ENCODE results near the gene SMIM20.

Gene SMIM20

DNA sequence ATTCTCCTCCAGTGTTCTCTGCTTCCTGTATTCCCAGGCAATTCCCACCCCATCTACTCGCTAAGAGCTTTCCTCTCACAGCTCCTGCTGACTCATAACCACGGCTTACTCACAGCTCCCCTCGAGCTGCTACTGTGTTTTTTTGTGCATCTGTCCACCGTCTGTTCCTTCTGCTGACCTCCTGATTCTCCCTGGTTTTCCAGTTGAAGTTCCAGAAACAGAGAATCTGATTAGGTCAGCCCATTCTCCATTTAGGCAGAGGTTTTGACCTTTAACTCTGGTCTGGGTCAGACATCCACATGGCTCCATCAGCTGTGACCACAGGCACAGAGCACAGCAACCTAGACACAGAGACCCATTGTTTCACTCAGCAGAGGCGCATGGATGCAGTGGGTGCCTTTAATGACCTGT is 5.5 kb upstream of the SMIM20 start:
- TF ChIP-seq GATA3 (IDR thresholded peaks at IDR 0.05; ENCODE audit: low read depth, low read length) = no peak
- no peak for TF ChIP-seq GATA2 (IDR thresholded peaks at IDR 0.05; ENCODE audit: low read depth, low read length)

DNA sequence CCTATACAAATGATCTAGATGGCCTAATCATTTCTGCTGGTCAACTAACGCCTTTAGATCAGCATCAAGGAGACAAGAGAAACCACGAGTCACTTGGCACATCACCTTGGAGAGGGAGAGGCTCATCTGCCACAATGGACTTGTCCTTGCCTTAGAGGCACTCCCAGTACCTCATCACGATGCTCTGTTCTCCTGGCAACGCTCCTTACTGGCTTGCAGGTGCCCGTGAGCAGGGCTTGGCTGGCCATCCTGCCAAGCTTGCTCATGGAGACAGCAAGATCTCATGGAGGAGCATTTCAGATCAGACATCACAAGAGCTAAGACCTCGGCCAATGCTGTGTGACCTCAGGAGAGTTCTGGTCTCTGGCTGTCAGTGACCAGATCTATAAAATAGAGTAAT is 2.7 kb upstream of the SMIM20 start:
- TF ChIP-seq GATA2 (IDR thresholded peaks at IDR 0.05; ENCODE audit: low read depth, low read length) (no peak), GATA3 (IDR thresholded peaks at IDR 0.05; ENCODE audit: low read depth, low read length) (no peak)

DNA sequence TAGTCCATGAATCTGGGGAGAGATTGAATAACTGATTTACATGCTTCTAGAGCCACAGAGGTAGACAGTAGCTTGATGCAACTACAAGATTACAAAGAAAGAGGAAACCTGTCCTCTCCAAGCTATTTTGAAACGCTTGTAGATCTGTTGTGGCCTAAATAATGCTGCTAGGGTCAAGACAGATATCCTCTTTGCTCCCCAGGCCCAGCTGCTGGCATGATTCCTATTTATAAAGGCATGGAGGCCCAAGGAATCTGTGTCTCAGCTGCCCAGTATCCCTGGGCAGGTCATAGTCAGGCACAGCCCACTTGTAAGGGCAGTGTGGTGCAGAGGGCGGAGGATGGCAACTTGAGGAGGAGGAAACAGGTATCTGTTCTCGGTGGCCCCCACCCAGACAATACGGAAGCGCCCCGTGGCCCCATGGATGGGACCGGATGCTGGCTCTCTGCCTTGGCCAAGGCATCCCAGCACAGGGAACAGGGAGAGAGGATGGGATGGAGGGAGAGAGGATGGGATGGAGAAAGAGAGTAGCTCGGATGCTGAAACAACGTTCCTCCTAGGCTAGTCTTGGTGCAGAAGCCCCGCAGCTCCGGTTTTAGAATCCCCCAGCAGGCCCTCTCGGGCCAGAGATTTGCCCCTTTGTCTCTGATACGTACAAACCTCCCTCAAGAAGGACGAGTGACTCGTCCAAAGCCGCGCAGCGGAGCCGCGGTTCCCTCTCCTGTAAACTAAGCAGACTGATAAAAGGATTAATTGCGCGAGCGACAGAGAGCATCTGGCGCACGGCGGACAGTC is 767 bp upstream of the SMIM20 start:
- TF ChIP-seq GATA2 (IDR thresholded peaks at IDR 0.05; ENCODE audit: low read depth, low read length) (no peak; the same call in none of the 2 replicates), GATA3 (IDR thresholded peaks at IDR 0.05; ENCODE audit: low read depth, low read length) (no peak)

DNA sequence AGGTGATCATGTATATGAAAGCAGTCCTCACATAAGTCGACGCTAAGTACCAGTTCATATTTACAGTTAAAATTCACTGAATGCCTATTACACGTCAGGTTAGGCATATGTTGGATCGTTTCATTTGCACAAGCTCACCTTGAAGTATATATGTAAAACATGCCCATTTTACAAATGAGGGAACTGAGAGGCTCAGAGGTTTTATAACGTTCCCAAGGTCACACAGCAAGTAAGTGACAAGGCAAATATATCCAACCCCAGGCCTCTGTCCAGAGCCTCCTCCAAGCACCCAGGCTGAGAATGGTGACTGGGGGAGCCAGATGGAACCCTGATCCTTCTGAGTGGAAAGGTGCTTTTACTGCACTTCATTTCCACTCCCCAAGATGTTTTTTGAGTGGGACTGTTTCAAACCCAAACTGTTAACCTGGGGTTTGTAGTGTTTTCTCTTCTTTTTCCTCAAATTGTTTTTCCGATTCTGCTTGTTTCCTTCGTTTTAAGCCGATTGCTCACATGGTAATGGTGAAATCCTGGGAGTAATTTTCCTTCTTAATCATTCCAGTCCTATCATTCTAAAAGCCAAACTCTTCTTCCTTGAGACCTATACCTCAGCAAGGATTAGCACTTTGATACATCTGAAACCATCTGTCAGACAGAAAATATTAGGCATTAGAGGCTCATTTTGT is 791 bp downstream of the SMIM20 start:
- TF ChIP-seq GATA3 (IDR thresholded peaks at IDR 0.05; ENCODE audit: low read depth, low read length) (no peak), GATA2 (IDR thresholded peaks at IDR 0.05; ENCODE audit: low read depth, low read length) (no peak)

DNA sequence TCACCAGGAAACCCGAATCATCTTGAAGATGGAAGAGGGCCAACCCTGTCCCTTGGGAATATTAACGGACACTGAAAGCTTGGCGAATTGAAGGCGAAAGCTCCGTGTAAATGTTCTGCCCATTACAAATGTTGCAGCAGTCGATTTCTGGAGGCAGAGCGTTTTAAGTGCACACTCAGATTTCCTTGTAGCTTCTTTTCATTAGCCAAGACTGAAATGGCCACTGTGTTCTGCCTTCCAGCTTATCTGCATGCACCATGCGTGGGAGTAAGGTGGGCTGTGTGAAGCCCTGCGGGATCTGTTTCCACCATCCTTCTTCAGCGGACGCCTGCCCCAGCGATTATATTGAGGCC is 1.3 kb downstream of the SMIM20 start:
- no peak for TF ChIP-seq GATA2 (IDR thresholded peaks at IDR 0.05; ENCODE audit: low read depth, low read length)
- no peak for TF ChIP-seq GATA3 (IDR thresholded peaks at IDR 0.05; ENCODE audit: low read depth, low read length)

DNA sequence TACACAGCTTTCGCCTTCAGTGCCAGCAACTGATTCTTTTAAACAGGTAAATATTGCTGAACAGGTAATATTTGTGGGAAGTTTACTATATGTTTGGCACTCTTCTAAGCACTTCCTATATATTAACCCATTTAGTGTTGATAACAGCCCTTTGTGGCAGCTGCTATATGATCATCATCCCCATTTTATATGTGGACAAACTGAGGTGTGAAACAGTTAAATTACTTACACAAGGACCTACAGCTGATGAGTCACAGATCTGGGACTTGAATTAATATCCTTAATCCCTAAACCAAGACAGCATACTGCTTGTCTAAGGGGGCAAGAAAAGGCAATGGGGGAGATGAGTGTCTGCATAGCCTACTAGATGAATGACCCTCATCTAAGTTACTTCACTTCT is 2.9 kb downstream of the SMIM20 start:
- TF ChIP-seq GATA3 (IDR thresholded peaks at IDR 0.05; ENCODE audit: low read depth, low read length) (no peak), GATA2 (IDR thresholded peaks at IDR 0.05; ENCODE audit: low read depth, low read length) (no peak)

DNA sequence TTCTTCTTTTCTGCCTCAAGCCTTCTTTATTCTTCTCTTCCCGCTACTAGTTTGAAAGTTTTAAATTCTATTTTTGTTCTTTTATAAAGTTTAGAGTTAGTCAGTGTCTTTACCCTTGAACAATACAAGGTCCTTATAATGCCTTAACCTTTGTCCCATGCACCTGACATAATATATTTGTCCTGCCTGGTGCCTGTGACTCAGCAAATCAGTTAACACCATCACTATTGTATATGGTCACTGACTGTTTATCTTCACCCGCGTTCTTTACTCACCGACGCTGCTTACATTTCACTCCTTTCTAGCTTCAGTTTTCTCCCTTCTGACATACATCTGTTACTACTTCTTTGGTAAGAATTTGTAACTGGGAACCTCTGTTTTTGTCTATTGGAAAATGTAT is 5.7 kb downstream of the SMIM20 start:
- TF ChIP-seq GATA2 (IDR thresholded peaks at IDR 0.05; ENCODE audit: low read depth, low read length) (no peak), GATA3 (IDR thresholded peaks at IDR 0.05; ENCODE audit: low read depth, low read length) (no peak)

DNA sequence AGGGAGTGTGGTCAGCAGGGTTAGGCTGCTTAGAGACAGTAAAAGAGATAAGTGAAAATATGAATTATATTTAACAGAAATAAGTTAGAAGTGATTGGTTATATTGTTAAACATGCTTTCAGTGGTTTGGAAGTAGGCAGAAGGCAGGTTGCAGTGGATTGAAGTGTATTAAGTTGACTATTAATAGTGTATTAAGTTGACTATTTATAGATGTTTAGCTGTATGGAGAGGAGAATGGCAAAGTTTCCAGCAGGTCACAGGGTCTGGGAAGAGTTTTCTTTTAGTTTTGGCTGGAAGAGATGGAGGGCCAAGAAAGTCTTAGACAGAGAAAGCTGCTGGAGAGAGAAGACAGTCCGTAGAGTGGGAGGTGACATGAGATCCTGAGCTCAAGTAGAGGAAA is 7.9 kb downstream of the SMIM20 start:
- no peak for TF ChIP-seq GATA3 (IDR thresholded peaks at IDR 0.05; ENCODE audit: low read depth, low read length)
- no peak for TF ChIP-seq GATA2 (IDR thresholded peaks at IDR 0.05; ENCODE audit: low read depth, low read length)

DNA sequence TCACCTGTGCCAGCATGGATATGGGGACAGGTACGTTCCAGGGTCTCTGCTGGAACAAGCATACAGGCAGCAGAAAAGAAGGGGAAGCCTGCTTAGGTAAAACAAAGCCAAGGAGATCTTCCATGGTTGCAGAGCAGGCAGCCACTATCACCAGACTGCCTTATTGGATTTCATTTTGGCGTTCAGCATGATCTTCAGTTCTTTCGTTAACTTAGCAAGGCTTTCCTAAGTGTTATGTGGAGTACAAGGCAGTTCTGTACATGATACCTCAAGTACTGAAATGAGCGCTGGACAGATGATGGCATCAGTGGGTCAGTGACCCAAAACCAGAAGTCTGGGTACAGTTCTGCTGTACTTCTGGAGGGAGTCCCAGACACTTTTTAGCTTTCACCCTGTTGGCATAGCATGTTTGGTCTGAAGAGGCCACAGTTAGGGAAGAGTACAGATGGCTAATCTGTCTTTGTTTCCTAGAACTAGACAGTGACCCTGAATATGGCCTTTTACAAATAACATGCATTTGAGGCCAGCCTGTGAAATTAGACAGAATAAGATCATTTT is 8.9 kb downstream of the SMIM20 start:
- no peak for TF ChIP-seq GATA2 (IDR thresholded peaks at IDR 0.05; ENCODE audit: low read depth, low read length)

DNA sequence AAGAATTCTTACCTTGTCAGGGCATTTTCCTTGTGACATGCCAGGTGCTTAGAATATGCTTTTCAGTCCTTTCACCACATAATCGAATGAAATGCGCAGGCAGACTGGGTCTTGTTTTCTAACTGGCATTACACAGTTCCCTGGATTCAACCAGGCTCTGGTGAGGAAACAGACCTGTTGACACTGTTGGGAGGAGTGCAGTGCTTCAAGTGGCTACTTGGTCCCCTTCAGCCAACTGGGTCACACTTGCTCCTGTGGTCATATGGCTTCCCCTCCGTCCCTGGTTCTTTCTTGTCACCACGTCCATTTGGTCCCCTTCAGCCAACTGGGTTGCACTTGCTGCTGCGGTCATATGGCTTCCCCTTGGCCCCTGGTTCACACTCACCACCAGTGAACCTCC is 9.7 kb downstream of the SMIM20 start:
- TF ChIP-seq GATA3 (IDR thresholded peaks at IDR 0.05; ENCODE audit: low read depth, low read length) (no peak), GATA2 (IDR thresholded peaks at IDR 0.05; ENCODE audit: low read depth, low read length) (no peak)

DNA sequence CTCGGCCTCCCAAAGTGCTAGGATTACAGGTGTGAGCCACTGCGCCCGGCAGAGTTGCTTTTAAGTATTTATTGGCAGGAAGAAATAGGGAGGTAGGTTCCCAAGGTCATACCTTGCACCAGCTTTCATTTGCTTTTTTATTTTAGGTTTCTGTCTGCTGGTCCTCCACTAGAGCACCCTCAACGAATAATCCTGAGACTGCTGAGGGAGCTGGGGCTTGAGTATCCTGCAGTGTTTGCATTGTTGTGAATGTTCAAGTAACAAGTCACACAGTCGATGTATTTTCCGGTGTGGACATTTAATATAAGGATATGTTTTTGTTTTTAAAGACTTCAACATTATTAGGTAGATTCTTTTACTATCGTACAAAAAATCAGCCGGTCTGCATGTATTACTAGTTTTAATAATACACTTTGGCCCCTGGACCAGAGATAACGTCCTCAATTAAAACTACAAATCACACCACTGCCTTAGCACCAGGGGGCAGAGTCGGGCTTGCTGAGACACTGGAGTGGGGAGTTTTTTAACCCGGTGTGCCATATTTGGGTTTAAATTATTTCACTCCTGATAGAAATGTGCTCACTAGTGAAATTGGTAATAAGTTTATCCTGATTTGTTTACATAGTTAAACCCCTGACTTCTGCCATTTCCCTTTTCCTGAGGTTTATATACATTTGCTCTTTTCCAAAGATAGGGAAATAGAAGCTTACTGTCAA is 11.6 kb downstream of the SMIM20 start:
- no peak for TF ChIP-seq GATA2 (IDR thresholded peaks at IDR 0.05; ENCODE audit: low read depth, low read length)
- TF ChIP-seq GATA3 (IDR thresholded peaks at IDR 0.05; ENCODE audit: low read depth, low read length) = no peak

DNA sequence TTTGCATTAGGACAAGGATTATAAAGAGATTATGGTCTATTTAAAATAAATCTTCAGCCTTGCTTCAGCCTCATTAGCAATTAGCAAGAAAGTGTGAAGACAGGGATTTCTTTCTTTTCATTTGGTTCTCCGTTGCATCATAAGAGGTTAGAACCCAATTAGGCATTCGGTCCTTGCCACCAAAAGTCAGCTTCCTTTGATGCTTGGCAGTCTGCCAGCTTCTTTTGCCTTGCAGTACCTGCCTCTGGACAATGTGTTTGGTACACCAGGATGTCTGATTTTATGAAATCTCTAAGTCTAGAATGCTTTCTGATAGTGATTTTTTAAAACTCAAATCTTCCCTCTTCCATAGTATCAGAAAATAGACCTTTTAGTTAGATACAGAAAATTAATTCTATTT is 12.4 kb downstream of the SMIM20 start:
- no peak for TF ChIP-seq GATA2 (IDR thresholded peaks at IDR 0.05; ENCODE audit: low read depth, low read length)
- no peak for TF ChIP-seq GATA3 (IDR thresholded peaks at IDR 0.05; ENCODE audit: low read depth, low read length)

DNA sequence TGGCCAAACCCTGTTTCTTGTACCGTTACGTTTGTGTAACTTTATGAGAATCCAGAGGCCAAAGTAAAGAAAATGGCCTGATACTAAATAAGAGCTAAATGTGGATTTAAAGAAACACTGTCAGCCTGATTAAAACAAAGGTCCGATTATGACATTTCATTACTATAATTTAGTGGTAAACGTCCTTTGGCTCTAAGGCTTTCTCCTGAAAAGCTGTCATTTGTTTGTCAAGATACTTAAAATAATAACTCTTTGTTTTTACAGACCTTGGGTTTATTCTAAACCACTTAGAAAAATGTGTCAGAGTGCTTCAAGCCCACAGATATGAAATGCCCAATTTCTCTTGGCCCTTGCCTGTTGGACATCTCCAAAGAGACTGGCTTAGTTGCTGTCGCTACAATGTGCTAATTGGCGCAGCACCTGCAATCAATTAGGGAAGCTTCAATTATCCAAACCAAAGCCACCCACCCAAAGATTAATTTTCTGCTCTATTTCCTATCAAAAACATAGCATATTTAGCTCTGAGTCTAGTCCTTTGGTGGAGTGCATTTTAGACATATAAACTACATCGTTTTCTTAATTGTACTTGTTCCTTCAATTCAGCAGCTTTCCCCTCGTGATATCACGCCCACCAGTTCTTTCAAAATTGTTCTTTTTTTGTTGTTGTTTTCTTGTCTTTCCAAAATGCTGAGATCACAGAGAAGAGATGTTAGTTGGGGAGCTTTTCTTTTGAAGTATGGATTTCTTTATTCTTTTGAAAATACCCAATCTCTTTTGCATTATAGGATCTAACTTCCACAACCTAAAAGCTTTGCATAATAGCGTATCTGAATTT is 13.6 kb downstream of the SMIM20 start:
- TF ChIP-seq GATA2 (IDR thresholded peaks at IDR 0.05; ENCODE audit: low read depth, low read length) (no peak), GATA3 (IDR thresholded peaks at IDR 0.05; ENCODE audit: low read depth, low read length) (no peak)

All from SH-SY5Y (cell line).